ENCODE results near the gene LSMEM2.

DNA sequence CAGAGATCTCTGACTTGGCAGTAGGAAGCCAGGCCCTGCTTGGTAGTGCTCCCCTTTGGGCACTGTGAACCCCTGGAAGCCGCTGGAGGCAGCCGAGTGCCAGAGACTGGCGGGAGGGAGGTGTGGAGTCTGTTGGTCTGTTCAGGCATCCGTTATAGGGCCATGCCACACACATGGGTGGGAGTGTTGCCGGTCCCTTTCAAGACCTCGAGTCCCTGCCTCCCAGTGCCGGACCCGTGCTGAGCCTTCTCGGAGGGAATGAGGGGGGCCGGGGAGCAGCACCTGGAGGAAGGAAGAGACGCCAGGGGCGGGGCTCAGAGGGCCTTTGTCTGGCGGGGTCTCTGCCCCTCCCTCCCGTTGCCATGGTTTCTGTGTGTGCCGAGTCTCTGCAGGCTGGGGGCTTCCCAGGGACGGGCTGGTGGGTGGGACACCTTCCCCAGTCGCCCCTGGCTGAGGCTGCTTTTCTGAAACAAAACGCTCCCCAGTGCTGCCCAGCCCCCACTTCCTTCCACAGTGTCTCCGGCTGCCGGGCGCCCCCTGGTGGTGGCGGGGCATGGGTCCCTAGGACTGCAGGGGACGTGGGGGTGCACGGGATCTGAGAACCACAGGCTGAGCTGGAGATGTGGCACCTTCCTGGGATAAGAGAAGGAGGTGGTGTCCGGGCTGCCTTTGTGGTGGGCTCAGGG is 32.9 kb upstream of the LSMEM2 start:
- TF ChIP-seq, protein P1, sequence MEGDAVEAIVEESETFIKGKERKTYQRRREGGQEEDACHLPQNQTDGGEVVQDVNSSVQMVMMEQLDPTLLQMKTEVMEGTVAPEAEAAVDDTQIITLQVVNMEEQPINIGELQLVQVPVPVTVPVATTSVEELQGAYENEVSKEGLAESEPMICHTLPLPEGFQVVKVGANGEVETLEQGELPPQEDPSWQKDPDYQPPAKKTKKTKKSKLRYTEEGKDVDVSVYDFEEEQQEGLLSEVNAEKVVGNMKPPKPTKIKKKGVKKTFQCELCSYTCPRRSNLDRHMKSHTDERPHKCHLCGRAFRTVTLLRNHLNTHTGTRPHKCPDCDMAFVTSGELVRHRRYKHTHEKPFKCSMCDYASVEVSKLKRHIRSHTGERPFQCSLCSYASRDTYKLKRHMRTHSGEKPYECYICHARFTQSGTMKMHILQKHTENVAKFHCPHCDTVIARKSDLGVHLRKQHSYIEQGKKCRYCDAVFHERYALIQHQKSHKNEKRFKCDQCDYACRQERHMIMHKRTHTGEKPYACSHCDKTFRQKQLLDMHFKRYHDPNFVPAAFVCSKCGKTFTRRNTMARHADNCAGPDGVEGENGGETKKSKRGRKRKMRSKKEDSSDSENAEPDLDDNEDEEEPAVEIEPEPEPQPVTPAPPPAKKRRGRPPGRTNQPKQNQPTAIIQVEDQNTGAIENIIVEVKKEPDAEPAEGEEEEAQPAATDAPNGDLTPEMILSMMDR (IDR thresholded peaks at IDR 0.05; ENCODE audit: poor library complexity): peak; percentile 99
- no peak for TF ChIP-seq EZH2 (IDR thresholded peaks at IDR 0.05; ENCODE audit: borderline replicate concordance)
- no peak for TF ChIP-seq EZH2phosphoT487 (IDR thresholded peaks at IDR 0.05; ENCODE audit: low read depth, severe bottlenecking, unreplicated experiment)

Data from hepatocyte (in vitro differentiated cells).